HG03439 (cell line): ENCODE results near the gene MYO5C.

Experiments used
- ATAC-seq: cut with Tn5 transposase; IDR thresholded peaks from one replicate; pipeline ENCODE4 v1.9.1; 2021; ENCODE audit warnings: mild to moderate bottlenecking, moderate library complexity; ENCODE audit not compliant: unreplicated experiment

MYO5C gene

DNA sequence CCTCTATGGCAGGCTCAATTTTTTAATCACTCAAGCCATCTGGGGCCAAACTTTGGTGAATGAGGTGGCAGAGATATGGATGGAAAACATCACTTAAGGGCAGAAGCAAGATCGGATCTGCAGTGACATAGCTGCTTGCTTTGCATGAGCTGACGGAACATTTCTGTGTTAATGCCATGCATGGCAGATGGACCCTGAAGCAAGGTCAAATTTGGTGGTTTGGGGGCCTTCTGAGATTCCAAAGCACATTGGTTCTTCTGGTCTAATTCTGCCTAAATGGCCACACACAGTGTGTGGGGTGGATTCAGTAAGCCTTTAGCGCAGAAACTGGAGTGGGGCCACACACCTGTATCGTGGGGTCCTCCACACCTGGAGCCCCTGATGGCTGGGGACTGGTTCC, 144.7 kb downstream of the MYO5C start:
- ATAC-seq: no peak

DNA sequence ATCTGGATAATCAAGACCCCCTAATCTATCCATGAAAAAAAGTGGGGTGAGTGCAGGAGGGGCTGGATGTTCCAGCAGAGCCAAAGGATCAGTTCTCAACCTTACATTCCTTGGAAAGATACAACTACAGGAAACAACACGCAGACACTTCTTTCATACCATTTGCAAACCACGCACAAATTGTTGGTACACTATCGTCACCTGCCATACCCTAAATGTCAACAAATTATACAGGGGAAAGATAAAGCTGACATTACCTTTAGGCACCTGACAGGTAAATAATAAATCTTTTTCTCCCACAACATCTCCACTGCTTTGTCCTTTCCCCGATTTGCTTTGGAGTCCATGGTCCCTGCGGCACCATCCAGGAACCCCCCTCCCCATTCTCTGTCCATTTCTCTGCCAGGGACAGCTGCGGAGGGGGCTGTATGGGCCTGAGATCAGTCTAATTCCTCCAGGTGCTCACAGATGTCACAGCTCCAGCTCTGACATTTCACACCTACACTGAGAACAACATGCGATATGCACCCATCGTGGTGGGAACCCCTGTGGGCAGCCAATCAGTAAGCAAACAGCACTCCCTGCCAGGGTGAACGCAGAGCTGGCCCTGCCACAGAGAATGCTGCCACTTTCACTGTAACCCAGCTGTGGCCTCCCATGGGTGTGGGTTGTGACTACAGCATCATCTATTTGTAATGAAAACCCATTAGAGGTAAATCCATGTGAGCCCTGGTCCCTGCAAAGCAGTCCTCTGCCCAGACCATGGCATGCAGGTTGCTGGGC, 145.4 kb downstream of the MYO5C start:
- no peak for ATAC-seq

DNA sequence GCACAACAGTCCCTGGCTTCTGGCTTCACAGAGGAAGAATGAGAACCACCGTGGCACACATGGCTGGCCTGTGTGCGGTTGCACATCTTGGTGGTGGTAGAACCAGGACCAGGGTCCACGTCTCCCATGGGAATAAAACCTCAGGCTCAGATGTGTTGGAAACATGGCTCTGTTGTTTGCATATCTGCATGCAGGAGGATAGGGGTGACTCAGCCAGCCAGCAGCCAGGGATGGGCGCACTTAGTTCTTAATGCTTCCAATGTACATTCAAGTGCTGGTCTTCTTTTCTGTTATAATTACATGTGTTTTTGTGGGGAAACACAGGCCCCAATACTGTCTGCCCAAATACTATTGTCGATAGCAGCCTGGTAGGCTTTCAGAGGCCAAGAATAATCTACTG, 147.2 kb downstream of the MYO5C start:
- no peak for ATAC-seq

DNA sequence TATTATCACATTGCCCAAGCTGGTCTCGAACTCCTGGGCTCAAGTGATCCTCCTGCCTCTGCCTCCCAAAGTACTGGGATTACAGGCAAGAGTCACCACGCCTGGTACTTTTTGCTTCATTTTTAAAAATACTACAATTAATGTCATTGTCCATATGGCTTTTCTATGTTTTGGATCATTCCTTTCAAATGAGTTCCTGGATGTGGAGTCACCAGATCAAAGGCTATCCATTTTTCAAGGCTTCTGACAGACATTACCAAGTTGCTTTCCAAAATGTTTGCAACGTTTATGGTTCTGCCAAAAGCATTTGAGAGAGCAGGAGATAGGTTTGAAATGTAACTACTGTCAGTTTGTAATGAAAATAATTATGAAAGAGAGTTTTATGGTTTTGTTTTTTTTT, 148.8 kb downstream of the MYO5C start:
- ATAC-seq: no peak

DNA sequence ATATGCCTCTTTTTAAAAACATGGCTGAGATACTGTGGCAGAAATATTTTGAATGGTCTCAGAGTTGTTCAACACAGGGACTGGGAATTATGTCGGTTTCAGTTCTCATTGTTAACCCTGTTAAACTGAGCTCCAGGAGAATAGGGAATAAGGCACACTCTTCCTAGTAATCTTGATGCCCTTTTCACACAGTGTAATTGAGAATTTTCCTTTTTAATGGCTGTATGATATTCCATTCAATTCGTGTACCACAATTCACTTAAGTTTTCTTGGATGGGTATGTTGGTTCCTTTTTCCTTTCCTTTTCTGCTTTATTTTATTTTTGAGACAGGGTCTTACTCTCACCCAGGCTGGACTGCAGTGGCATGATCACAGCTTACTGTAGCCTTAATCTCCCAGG, 149.3 kb downstream of the MYO5C start:
- no peak for ATAC-seq

DNA sequence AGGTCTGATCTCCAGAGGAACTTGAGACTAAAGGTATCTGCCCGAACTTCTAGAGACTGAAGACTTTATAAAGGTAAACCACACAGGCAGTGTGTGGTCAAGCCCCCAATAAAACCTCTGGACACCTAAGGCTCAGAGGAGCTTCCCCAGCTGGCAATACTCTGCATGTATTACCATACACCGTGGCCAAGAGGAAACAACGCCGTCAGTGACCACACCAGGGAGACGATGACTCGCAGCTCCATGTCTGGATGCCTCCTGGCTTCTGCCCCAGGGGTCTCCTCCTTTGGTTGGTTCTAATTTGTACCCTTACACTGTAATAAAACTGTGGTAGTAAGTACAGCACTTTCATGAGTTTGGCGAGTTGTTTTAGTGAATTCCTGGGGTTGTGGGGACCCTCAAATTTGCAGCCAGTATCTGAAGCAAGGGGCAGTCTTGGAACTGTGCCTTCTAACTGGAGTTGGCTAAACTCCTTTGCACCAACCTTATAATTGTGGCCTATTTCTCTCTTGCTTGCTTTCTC, 150.9 kb downstream of the MYO5C start:
- ATAC-seq: no peak

DNA sequence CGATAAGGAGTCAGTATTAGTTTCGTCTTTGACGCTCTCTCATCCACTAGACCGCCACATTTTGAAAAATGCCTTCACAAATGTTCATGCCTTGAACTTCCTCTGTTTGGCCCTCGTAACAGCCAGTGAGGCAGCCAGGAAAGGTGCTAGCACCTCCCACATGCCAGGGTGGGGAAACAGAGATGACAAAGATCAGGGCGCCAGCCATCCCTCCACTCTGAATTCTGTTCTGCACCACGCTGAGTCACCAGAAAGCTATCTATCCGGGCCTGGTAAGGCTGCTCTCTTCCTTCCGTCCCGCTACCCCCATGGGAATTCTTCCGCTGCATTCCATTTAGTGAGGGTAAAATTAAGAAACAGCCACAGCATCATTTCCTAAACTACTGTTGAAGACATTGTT, 151.7 kb downstream of the MYO5C start:
- ATAC-seq: no peak
